ENCODE data around the gene RPP21. TPM values are rescaled to one million over a fixed set of nuclear protein-coding genes. Genes with fewer than 3 reads are reported as not detected.
A peak's percentile ranks its signal among the peaks of the same experiment; 100 is the strongest.

Gene RPP21
- total RNA-seq: 10 to 100 TPM; 24.6 to 33.3 (median 31.4) TPM
- 20.9 TPM for total RNA-seq (2013)

- Histone ChIP-seq H3K9me3 (ENCODE audit: control insufficient read depth, insufficient read depth, low read length) (no peaks in the 10 kb centered on the region), H3K4me3 (ENCODE audit: low read length) (peak within 1 kb of the TSS; percentile 93), H3K4me1 (ENCODE audit: control insufficient read depth, insufficient read depth, low read length) (peaks cover 11% of the 10 kb centered on the region), H3K36me3 (ENCODE audit: control insufficient read depth, insufficient read depth, low read length) (peaks cover 32% of the 10 kb centered on the region), H3K27ac (ENCODE audit: low read length) (peak within 1 kb of the TSS; percentile 89), H3K27me3 (ENCODE audit: control insufficient read depth, insufficient read depth, low read length) (no peaks in the 10 kb centered on the region)
- peak; percentile 75 to 90 for DNase-seq
- H3K36me3 Mint-ChIP-seq: no peaks in the 10 kb centered on the region
- peak within 1 kb of the TSS; percentile 89 for H3K4me3 Mint-ChIP-seq
- peaks cover 10 to 14% of the 10 kb centered on the region in 2 donors for H3K4me1 Mint-ChIP-seq
- no peaks in the 10 kb centered on the region for H3K9me3 Mint-ChIP-seq
- intact Hi-C loops (cut with micrococcal nuclease): no loop called here
- H3K27me3 Mint-ChIP-seq (ENCODE audit: low read depth in 2 of 2): peaks cover 0 to 8% of the 10 kb centered on the region in 2 donors
- ATAC-seq: peak; percentile 97 to 98 (median 97)
- WGBS (ENCODE audit: insufficient coverage): 1% methylated on average over 59 of the region's 64 CpGs
- TF ChIP-seq CTCF (IDR thresholded peaks at IDR 0.05): no peak
- H3K27ac Mint-ChIP-seq: peak within 1 kb of the TSS; percentile 75 to 78
Measured at GRCh38 chr6:30344868-30345671, at the start of gene RPP21. Gene RPP21 (plus strand): TSS chr6:30345156. CDS start chr6:30345172, 16 bp downstream.

GRCh38 chr6:30295837-30296236 is 49.1 kb upstream of the RPP21 start:
- Mint-ChIP-seq H3K4me3 (no peak overlapping the region), H3K27ac (peak overlapping the region; percentile 18 to 53), H3K4me1 (peaks cover 21 to 22% of the 10 kb centered on the region in 2 donors), H3K36me3 (no peaks in the 10 kb centered on the region), H3K27me3 (ENCODE audit: low read depth in 2 of 2) (no peaks in the 10 kb centered on the region), H3K9me3 (peaks cover 0 to 2% of the 10 kb centered on the region in 2 donors)
- Histone ChIP-seq H3K9me3 (ENCODE audit: control insufficient read depth, insufficient read depth, low read length) (no peaks in the 10 kb centered on the region), H3K27ac (ENCODE audit: low read length) (no peak overlapping the region), H3K4me3 (ENCODE audit: low read length) (no peak overlapping the region), H3K4me1 (ENCODE audit: control insufficient read depth, insufficient read depth, low read length) (peaks cover under 1% of the 10 kb centered on the region), H3K27me3 (ENCODE audit: control insufficient read depth, insufficient read depth, low read length) (no peaks in the 10 kb centered on the region), H3K36me3 (ENCODE audit: control insufficient read depth, insufficient read depth, low read length) (peaks cover 35% of the 10 kb centered on the region)
- ATAC-seq (no peak), DNase-seq (no peak)
- 100% methylated on average over 2 of the region's 2 CpGs for WGBS (ENCODE audit: insufficient coverage)
- TF ChIP-seq CTCF (IDR thresholded peaks at IDR 0.05): no peak
- intact Hi-C loops (cut with micrococcal nuclease): no loop called here

- ATAC-seq: no peak
- intact Hi-C loops (cut with micrococcal nuclease): no loop called here
Measured at GRCh38 chr6:30304002-30304401, 41.0 kb upstream of the RPP21 start.

More at GRCh38 chr6:30304002-30304401, 41.0 kb upstream of the RPP21 start:
- Histone ChIP-seq H3K4me3 (ENCODE audit: low read length) (no peak overlapping the region), H3K27ac (ENCODE audit: low read length) (no peak overlapping the region), H3K36me3 (ENCODE audit: control insufficient read depth, insufficient read depth, low read length) (peaks cover 6% of the 10 kb centered on the region), H3K27me3 (ENCODE audit: control insufficient read depth, insufficient read depth, low read length) (no peaks in the 10 kb centered on the region), H3K4me1 (ENCODE audit: control insufficient read depth, insufficient read depth, low read length) (peaks cover 16% of the 10 kb centered on the region), H3K9me3 (ENCODE audit: control insufficient read depth, insufficient read depth, low read length) (no peaks in the 10 kb centered on the region)
- Mint-ChIP-seq H3K4me1 (peaks cover 77 to 78% of the 10 kb centered on the region in 2 donors), H3K9me3 (no peaks in the 10 kb centered on the region), H3K27ac (peak overlapping the region; percentile 36 to 54), H3K27me3 (ENCODE audit: low read depth in 2 of 2) (no peaks in the 10 kb centered on the region), H3K36me3 (no peaks in the 10 kb centered on the region), H3K4me3 (no peak overlapping the region)
- TF ChIP-seq CTCF (IDR thresholded peaks at IDR 0.05): no peak
- DNase-seq: no peak
- 68% methylated on average over 1 of the region's 2 CpGs for WGBS (ENCODE audit: insufficient coverage)
